ES-I3 (cell line): ENCODE measurements around the gene SLC29A1.

Experiments
- H3K36me3 ChIP-seq: 2 replicates; pipeline ENCODE4 v1.6.1; 2013; ENCODE audit warnings: mild to moderate bottlenecking, low read length, control low read depth, moderate library complexity; ENCODE audit not compliant: insufficient read depth
- H3K4me1 ChIP-seq: 2 replicates; pipeline ENCODE4 v1.6.1; 2013; ENCODE audit warnings: mild to moderate bottlenecking, control low read depth, low read length; ENCODE audit not compliant: insufficient read depth
- H3K9ac ChIP-seq: 2 replicates; pipeline ENCODE4 v1.6.1; 2013; ENCODE audit warnings: low read depth, mild to moderate bottlenecking, low read length, moderate library complexity
- H3K9me3 ChIP-seq: 2 replicates; pipeline ENCODE4 v1.6.1; 2013; ENCODE audit warnings: mild to moderate bottlenecking, low read length, moderate library complexity; ENCODE audit not compliant: control insufficient read depth, insufficient read depth

SLC29A1 gene

DNA sequence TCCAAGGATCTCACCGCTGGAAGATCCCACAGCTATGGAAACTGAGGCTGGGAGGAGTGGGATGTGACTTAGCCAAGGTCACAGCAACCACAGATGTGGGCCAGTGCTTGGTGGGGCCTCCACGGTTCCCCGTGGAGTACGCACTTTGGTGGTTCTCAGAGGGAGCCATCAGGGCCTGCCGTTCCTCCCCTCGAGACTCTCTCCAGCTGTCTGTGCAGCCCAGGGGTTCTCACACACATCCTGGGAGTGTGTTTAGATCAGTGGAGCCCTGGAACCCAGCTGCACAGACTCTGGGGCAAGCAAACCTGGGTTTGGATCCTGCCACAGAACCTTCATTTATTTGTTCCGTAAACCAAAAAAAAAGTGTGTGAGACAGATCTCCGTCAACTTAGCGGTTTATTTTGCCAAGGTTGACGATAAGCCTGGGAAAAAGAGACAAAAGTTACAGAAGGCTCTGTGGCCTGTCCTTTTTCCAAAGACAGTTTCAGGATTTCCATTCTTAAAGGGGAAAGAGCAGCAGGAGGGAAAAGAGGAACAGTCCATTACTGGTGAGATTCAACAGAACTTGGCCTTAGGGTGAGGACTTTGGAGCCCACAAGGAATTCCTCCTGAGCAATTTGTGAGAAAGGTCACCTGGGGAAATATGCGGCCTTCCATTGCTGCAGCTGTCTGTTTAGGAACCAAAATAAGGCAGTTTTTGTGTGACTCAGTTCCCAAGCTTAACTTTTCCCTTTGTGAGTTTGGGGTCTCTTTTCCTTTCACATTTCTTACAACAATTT, 20.2 kb upstream of the SLC29A1 start:
- no peaks in the 10 kb centered on the region for H3K9me3 ChIP-seq
- H3K4me1 ChIP-seq = peaks cover 37% of the 10 kb centered on the region
- peak overlapping the region; percentile 11; the same call in 1 of the 2 replicates for H3K9ac ChIP-seq
- no peaks in the 10 kb centered on the region for H3K36me3 ChIP-seq

DNA sequence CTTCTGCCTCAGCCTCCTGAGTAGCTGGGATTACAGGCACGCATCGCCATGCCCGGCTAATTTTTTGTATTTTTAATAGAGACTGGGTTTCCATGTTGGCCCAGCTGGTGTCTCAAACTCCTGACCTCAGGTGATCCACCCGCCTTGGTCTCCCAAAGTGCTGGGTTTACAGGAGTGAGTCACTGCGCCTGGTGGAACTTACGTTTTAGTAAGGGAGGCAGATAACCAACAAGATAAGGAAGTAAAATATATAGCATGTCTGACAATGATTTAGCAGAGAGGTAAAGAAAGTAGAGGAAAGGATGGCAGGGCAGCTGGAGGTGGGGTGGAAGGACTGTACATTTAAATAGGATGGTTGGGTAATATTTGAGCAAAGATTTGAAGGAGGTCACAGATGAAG, 19.4 kb upstream of the SLC29A1 start:
- Histone ChIP-seq H3K9ac (no peak overlapping the region), H3K36me3 (no peaks in the 10 kb centered on the region), H3K9me3 (no peaks in the 10 kb centered on the region), H3K4me1 (peaks cover 37% of the 10 kb centered on the region)

DNA sequence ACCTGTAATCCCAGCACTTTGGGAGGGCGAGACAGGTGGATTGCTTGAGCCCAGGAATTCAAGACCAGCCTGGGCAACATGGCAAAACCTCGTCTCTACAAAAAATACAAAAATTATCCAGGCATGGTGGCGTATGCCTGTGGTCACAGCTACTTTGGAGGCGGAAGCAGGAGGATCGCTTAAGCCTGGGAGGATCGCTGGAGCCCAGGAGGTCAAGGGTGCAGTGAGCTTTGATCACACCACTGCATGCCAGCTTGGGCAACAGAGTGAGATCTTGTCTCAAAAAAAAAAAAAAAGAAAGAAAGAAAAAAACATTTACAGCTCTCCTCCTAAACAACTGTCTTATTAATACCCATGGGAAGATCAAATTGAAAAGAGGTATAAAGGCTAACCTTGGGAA, 15.4 kb upstream of the SLC29A1 start:
- no peaks in the 10 kb centered on the region for H3K9me3 ChIP-seq
- H3K4me1 ChIP-seq = peaks cover 17% of the 10 kb centered on the region

DNA sequence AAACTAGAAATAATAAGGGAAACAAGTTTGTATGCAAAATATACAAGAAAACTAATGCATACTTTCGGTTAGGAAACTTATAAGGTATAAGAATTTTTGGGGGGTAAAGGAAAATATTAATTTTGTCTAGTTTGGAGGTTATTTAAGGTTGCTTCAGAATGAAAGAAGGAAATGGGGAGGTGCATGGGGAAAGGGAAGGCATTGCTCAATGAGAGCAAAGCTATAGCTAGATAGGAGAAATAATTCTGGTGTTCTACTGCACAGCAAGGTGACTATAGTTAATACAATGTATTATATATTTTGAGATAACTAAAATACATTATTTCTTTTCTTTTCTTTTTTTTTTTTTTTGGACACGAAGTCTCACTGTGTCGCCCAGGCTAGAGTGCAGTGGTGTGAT, 12.1 kb upstream of the SLC29A1 start:
- H3K9ac ChIP-seq = no peak overlapping the region
- no peaks in the 10 kb centered on the region for H3K36me3 ChIP-seq
- H3K9me3 ChIP-seq = no peaks in the 10 kb centered on the region
- H3K4me1 ChIP-seq = peaks cover 7% of the 10 kb centered on the region

More for the DNA sequence above, 15.4 kb upstream of the SLC29A1 start:
- no peak overlapping the region for H3K9ac ChIP-seq
- H3K36me3 ChIP-seq = no peaks in the 10 kb centered on the region

DNA sequence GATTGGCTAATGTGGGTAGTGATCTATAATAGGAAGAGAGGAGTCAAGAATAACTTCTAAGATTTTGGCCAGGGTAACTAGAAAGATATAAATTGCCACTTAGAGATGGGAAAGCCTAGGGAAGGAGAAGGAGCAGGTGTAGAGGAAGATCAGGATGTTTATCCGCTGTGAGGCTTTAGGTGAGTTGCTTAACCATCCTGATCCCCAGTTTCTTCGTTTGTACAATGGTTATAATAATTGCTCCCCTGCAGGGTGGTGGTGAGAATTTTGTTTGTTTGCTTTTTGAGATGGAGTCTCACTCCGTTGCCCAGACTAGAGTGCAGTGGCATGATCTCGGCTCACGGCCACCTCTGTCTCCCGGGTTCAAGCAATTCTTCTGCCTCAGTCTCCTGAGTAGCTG, 9.1 kb upstream of the SLC29A1 start:
- no peaks in the 10 kb centered on the region for H3K36me3 ChIP-seq

DNA sequence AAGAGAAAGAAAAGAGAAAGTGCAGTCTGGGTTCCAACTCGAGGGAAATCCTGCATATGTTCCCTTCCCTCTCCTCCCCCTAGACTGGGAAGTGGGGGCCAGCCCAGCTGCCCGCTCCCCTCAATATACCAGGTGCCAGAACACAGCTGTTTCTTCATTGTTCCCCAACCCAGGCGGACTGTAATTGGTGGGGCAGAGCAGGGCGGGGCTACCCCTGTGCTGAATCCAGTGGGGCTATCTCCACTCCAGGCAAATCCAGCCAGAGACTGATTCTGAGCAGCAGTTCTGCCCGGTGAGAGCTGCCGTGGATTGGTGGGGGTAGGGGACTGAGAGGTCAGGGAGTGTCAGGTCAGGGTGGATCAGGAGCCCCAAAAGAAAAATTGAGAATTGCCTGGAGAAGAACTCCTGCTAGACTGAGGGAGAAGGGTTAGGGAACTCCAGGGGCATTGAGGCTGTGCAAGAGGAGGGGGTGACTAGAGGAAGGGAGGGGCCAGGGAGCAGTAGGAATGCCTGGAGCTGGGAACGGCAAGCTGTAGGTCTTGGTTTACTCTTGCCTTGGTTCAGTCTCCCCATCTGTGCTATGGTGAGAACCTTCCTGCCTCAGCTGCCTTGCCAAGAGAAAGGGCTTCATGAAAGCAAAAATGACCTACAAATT, 6.6 kb upstream of the SLC29A1 start, which contains the start of gene MYMX:
MYMX (plus strand) TSS at position 250 of the 655 bp plus-strand sequence. CDS start 546 bp downstream, outside the sequence.
- peak within 1 kb of the TSS; percentile 21; the same call in 1 of the 2 replicates for H3K9ac ChIP-seq
- peaks cover 30% of the 10 kb centered on the region for H3K4me1 ChIP-seq
- H3K9me3 ChIP-seq = no peaks in the 10 kb centered on the region
- H3K36me3 ChIP-seq = no peaks in the 10 kb centered on the region

More for the DNA sequence above, 9.1 kb upstream of the SLC29A1 start:
- Histone ChIP-seq H3K9me3 (no peaks in the 10 kb centered on the region), H3K4me1 (peaks cover 19% of the 10 kb centered on the region), H3K9ac (no peak overlapping the region)

DNA sequence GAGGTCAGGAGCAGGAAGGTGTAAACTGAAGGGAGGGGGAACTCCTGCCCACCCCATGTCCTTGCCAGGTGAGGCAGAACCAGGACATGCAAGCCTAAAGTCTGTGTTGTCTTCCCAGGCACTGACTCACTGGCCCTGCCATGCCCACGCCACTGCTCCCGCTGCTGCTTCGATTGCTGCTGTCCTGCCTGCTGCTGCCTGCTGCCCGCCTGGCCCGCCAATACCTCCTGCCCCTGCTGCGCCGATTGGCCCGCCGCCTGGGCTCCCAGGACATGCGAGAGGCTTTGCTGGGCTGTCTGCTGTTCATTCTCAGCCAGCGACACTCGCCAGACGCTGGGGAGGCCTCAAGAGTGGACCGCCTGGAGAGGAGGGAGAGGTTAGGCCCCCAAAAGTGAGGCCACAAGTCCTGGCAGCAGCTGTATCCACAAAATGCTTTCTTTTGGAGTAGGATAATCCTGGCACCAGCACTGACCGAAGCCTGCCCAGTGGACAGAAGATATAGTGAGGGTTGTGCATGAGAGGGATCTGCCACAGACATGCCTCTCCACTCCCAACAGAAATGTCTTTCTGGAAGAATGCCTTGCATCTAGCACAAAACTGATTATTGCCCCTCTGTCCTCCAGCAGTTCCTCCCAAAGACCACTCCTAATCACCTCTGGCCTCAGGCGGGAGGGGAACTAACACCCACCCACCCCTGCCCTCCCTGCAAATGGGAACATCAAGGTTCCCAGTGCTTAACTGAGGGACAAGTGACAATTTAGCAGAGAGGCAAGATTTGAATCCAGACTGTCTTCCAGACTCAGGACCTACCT, 5.9 kb upstream of the SLC29A1 start:
- H3K9ac ChIP-seq = peak overlapping the region; percentile 21; the same call in 1 of the 2 replicates
- H3K9me3 ChIP-seq = no peaks in the 10 kb centered on the region
- H3K36me3 ChIP-seq = no peaks in the 10 kb centered on the region
- H3K4me1 ChIP-seq = peaks cover 36% of the 10 kb centered on the region

DNA sequence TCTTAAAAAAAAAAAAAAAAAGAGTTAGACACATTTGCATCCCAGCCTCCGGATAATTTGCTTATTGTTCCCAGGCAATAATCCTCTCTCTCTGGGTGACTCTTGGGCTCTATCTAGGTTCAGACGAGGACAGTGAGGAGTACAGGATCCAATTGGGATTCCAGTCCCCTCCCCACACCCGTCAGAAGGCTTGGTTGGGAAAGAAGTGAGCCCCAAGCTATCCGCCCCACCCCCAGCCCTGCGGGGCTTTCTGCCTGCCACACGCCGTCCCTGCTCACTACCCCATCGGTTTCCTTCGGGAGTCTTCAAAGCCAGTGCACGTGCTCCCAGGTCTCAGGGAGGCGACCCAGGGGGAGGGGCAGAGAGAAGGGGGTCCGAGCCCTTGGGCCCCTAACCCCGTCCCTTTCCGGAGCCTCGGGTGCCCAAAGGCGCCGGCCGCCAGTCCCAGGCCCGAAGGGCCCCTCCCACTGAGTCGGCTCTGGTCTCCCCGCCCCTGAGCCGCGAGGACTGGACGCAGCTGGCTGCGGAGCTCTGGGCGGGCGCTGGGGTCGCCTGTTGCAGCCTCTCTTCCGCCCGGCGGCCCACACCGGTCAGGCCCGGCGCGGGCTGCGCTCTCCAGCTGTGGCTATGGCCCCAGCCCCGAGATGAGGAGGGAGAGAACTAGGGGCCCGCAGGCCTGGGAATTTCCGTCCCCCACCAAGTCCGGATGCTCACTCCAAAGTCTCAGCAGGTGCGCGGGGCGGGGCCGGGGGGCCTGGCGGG, 4.2 kb upstream of the SLC29A1 start:
- Histone ChIP-seq H3K9me3 (no peaks in the 10 kb centered on the region), H3K4me1 (peaks cover 39% of the 10 kb centered on the region), H3K36me3 (no peaks in the 10 kb centered on the region), H3K9ac (peak overlapping the region; percentile 75)

DNA sequence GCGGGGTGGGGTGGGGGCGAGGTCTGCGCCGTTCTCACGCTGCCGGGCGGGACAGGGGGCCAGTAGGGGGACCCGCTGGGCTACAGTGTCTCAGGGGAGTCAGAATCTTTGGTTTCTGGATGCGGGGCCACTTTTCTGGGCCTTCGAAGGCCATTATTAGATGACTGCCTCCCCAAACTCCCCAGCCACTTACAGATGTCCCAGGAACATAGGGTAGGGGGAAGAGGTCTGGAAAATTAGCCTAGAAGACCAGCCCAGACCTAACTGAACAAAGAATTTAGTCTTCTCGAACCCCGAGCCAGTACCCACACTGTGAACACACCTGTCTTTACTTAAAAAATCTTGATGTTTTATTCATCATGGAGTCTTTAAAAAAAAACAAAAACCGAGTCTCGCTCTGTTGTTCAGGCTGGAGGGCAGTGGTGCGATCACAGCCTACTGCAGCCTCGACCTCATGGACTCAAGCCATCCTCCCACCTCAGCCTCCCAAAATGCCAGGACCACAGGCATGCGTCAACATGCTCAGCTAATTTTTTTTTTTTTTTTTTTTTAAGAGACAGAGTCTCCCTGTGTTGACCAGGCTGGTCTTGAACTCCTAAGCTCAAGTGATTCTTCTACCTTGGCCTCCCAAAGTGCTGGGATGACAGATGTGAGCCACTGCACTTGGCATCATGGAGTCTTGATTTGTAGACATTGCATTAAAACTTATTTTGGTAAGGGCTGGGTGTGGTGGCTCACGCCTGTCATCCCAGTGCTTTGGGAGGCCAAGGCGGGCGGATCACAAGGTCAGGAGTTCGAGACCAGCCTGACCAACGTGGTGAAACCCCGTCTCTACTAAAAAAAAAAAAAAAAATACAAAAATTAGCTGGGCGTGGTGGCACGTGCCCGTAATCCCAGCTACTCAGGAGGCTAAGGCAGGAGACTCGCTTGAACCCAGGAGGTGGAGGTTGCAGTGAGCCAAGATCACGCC, 3.3 kb upstream of the SLC29A1 start:
- H3K9ac ChIP-seq = no peak overlapping the region
- H3K9me3 ChIP-seq = no peaks in the 10 kb centered on the region
- no peaks in the 10 kb centered on the region for H3K36me3 ChIP-seq
- peaks cover 46% of the 10 kb centered on the region for H3K4me1 ChIP-seq

DNA sequence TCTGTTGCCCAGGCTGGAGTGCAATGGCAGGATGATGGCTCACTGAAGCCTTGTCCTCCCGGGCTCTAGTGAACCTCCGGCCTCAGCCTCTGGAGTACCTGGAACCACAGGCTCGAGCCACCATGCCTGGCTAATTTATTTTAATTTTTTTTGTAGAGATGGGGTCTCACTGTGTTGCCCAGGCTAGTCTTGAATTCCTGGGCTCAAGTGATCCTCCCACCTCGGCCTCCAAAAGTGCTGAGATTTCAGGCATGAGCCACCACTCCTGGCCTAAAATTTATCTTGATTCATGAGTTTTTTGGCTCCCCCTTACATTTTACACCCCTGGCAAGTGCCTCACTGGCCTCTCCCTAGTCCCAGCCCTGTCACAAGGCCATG, 2.5 kb upstream of the SLC29A1 start:
- Histone ChIP-seq H3K9me3 (no peaks in the 10 kb centered on the region), H3K9ac (no peak overlapping the region), H3K36me3 (no peaks in the 10 kb centered on the region), H3K4me1 (peaks cover 51% of the 10 kb centered on the region)

DNA sequence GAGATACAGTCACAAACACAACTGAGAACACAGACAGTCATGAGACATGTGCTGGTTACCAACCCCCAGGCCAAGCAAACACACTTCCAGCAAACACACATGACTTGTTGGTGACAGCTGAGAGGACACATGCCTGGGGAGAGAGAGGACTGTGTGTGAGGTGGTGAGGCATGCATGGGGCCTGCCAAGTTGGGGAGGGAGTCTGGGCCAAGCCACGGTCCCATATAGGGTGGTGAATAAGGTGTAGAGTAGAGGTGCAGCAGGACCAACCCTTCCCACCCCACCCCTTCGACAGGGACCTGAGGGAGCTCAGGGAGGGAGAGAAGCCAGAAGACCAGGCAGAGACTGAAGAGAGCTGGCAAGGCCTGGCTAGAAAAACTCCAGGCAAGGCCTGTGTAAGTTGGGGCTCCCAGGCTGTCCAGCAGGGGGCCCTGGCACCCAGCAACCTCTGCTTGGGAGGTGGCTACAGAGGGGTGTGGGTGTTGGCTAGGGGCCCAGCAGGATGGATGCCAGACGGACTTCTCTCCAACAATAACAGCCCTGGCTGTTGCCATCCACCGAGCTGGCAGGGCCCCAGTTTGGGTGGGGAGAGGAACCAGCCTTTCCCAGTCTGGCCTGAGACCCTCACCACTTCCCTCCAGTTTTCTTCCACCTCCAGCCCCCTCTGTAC, 2.0 kb upstream of the SLC29A1 start:
- H3K4me1 ChIP-seq = peaks cover 57% of the 10 kb centered on the region

DNA sequence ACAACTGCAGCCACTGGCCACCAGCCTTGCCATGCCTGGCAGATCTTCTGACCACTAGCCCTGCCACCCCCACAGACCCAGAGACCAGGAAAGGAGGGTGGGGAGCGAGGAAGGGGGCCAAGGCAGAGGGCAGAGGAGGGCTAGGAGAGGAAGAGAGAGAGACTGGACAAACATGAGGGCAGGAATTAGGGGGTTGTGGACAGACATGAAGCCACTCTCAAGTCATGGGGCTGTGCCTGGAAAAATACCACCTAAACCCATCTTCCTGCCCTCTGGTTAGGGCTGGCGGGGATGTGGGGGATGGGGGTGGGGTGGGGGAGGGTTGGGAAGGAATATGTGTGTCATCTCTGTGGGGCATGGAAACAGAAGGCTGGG, 1.4 kb upstream of the SLC29A1 start:
- Histone ChIP-seq H3K4me1 (peaks cover 57% of the 10 kb centered on the region), H3K9me3 (no peaks in the 10 kb centered on the region), H3K9ac (no peak overlapping the region), H3K36me3 (no peaks in the 10 kb centered on the region)

More for the DNA sequence above, 2.0 kb upstream of the SLC29A1 start:
- Histone ChIP-seq H3K9ac (no peak overlapping the region), H3K36me3 (no peaks in the 10 kb centered on the region), H3K9me3 (no peaks in the 10 kb centered on the region)
